Fibroblast of lung (primary cell): ENCODE measurements around the gene ZNF691. TPM values are rescaled to one million over a fixed set of nuclear protein-coding genes. Genes with fewer than 3 reads are reported as not detected.

Experiments used
- DNase-seq, 2 donors: peaks; one replicate each; pipeline versions ENCODE4 v3.0.0 to v3.0.0-alpha.2; 2010; ENCODE audit warnings: low read depth in 2 of 2
- H2AFZ ChIP-seq: 2 replicates; pipeline ENCODE4 v1.5.1; 2012; ENCODE audit warnings: low read length, control low read depth, inconsistent platforms
- H3K27ac ChIP-seq: 2 replicates; pipeline ENCODE4 v1.5.1; 2011; ENCODE audit warnings: low read length, control low read depth; ENCODE audit not compliant: insufficient read depth
- H3K27me3 ChIP-seq: 2 replicates; pipeline ENCODE4 v1.5.1; 2011; ENCODE audit warnings: mild to moderate bottlenecking, low read length; ENCODE audit not compliant: control insufficient read depth, insufficient read depth
- H3K36me3 ChIP-seq: 2 replicates; pipeline ENCODE4 v1.5.1; 2011; ENCODE audit warnings: low read length; ENCODE audit not compliant: control insufficient read depth, insufficient read depth
- H3K4me1 ChIP-seq: 2 replicates; pipeline ENCODE4 v1.5.1; 2011; ENCODE audit warnings: low read length; ENCODE audit not compliant: control insufficient read depth, insufficient read depth; ENCODE audit errors: extremely low read depth
- H3K4me2 ChIP-seq: 2 replicates; pipeline ENCODE4 v1.5.1; 2011; ENCODE audit warnings: low read length, control low read depth; ENCODE audit not compliant: insufficient read depth; ENCODE audit errors: extremely low read depth
- H3K4me3 ChIP-seq, 4 experiments: fragments of 200-600 bp in 1 of 4; sonication (generic) in 1 of 4; replicated peaks in 1 of 4; 2 replicates each; pipeline ENCODE4 v1.5.1; 2011 to 2016; ENCODE audit warnings: low read length in 4 of 4, low read depth in 3 of 4, mild to moderate bottlenecking in 3 of 4, control low read depth in 2 of 4, inconsistent platforms in 1 of 4, mixed read lengths in 1 of 4; ENCODE audit not compliant: insufficient read depth in 1 of 4; ENCODE audit errors: control extremely low read depth in 1 of 4
- H3K79me2 ChIP-seq: 2 replicates; pipeline ENCODE4 v1.5.1; 2012; ENCODE audit warnings: mild to moderate bottlenecking, low read length, inconsistent platforms; ENCODE audit not compliant: control insufficient read depth, insufficient read depth
- H3K9ac ChIP-seq: 2 replicates; pipeline ENCODE4 v1.5.1; 2011; ENCODE audit warnings: mild to moderate bottlenecking, low read length, control low read depth; ENCODE audit not compliant: insufficient read depth
- H3K9me3 ChIP-seq: 2 replicates; pipeline ENCODE4 v1.5.1; 2012; ENCODE audit warnings: low read depth, low read length; ENCODE audit not compliant: control insufficient read depth, insufficient read depth
- H4K20me1 ChIP-seq: 2 replicates; pipeline ENCODE4 v1.5.1; 2011; ENCODE audit warnings: low read length; ENCODE audit not compliant: control insufficient read depth, insufficient read depth; ENCODE audit errors: extremely low read depth
- CTCF ChIP-seq, 2 donors: IDR thresholded peaks in 1 of 2; conservative IDR thresholded peaks in 1 of 2; 1 replicate in 1 of 2; 2 replicates in 1 of 2; pipeline ENCODE4 v1.5.1; 2011 to 2012; ENCODE audit warnings: low read length in 2 of 2, control low read depth in 1 of 2, inconsistent platforms in 1 of 2, low read depth in 1 of 2, mild to moderate bottlenecking in 1 of 2
- EZH2 ChIP-seq: IDR thresholded peaks from 2 replicates; pipeline ENCODE4 v1.5.1; 2012; ENCODE audit warnings: low read length, control low read depth, mild to moderate bottlenecking; ENCODE audit errors: missing control alignments
- polyA plus RNA-seq, 2 donors: library from polyadenylated mRNA; depleted of rRNA in 1 of 2; stranded (reverse) in 1 of 2; unstranded in 1 of 2; fragments of >200 nt; gene quantifications; 2 replicates each; pipeline ENCODE4 v1.2.1, GENCODE V29; 2011 to 2012; ENCODE audit warnings: missing spikeins in 1 of 2
- total RNA-seq: library from RNA; depleted of rRNA; stranded (reverse); fragments of >200 nt; gene quantifications from 2 replicates; pipeline ENCODE4 v1.2.1, GENCODE V29; 2014

The ZNF691 gene
- total and polyA plus RNA-seq, 2 donors (not counting 1 experiment from before 2014, with no cell fraction given): 5.8 to 11.1 TPM

GRCh38 chr1:42824481-42825035, 21.9 kb upstream of the ZNF691 start:
- no peaks in the 10 kb centered on the region for H3K4me1 ChIP-seq
- H4K20me1 ChIP-seq: no peaks in the 10 kb centered on the region
- no peaks in the 10 kb centered on the region for H3K9me3 ChIP-seq
- no peak overlapping the region for H3K4me2 ChIP-seq
- no peak overlapping the region for H3K9ac ChIP-seq
- H3K4me3 ChIP-seq: no peak overlapping the region
- H3K27me3 ChIP-seq: no peaks in the 10 kb centered on the region
- no peak overlapping the region for H2AFZ ChIP-seq
- no peaks in the 10 kb centered on the region for H3K79me2 ChIP-seq
- DNase-seq: no peak
- H3K36me3 ChIP-seq: no peaks in the 10 kb centered on the region
- TF ChIP-seq EZH2: no peak
- no peak overlapping the region for H3K27ac ChIP-seq

- Histone ChIP-seq H3K4me2 (no peak overlapping the region), H4K20me1 (no peaks in the 10 kb centered on the region), H2AFZ (no peak overlapping the region), H3K4me3 (no peak overlapping the region), H3K79me2 (no peaks in the 10 kb centered on the region), H3K9me3 (no peaks in the 10 kb centered on the region), H3K4me1 (no peaks in the 10 kb centered on the region), H3K36me3 (peaks cover 1% of the 10 kb centered on the region), H3K27ac (no peak overlapping the region), H3K27me3 (no peaks in the 10 kb centered on the region), H3K9ac (no peak overlapping the region)
- TF ChIP-seq CTCF (conservative IDR thresholded peaks at IDR 0.05 in 1 of 2, IDR thresholded peaks at IDR 0.05 in 1 of 2; ENCODE audit: low read depth in 1 of 2, low read length in 2 of 2) (no peak), EZH2 (no peak)
- DNase-seq: no peak
Measured at GRCh38 chr1:42825036-42825851, 21.2 kb upstream of the ZNF691 start.

- H4K20me1 ChIP-seq: no peaks in the 10 kb centered on the region
- no peak for DNase-seq
- H3K4me2 ChIP-seq: no peak overlapping the region
- no peaks in the 10 kb centered on the region for H3K79me2 ChIP-seq
- H3K4me3 ChIP-seq: no peak overlapping the region
- no peaks in the 10 kb centered on the region for H3K4me1 ChIP-seq
- H3K9ac ChIP-seq: no peak overlapping the region
- H3K27me3 ChIP-seq: no peaks in the 10 kb centered on the region
- no peak overlapping the region for H2AFZ ChIP-seq
- H3K27ac ChIP-seq: no peak overlapping the region
- H3K9me3 ChIP-seq: no peaks in the 10 kb centered on the region
- H3K36me3 ChIP-seq: peaks cover 4% of the 10 kb centered on the region
- TF ChIP-seq CTCF (conservative IDR thresholded peaks at IDR 0.05 in 1 of 2, IDR thresholded peaks at IDR 0.05 in 1 of 2; ENCODE audit: low read depth in 1 of 2, low read length in 2 of 2) (no peak), EZH2 (no peak)
Measured at GRCh38 chr1:42830631-42831030, 15.8 kb upstream of the ZNF691 start.
